ENCODE measurements around the gene DCP1A.

The DCP1A gene

DNA sequence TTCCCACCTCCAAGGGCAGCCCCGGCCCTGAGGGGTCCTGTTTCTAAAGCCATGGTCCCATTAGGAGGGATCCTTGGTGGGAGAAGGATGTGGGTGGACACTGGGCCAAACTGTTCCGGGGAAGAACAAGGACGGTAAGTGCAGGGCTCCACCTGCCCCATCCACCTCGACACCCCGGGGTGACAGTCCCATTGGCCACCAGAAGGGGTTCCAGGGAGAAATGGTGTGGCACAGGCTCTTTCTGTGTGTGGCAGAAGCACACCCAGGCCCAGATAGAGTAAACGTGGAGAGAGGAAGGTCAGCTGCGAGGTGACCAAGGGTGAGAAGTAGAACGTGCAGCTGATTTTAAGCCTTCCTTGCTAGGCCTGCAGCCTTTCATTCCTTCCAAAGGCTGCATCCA lies 103.6 kb downstream of the DCP1A start:
- TF ChIP-seq FOXM1 (IDR thresholded peaks at IDR 0.05; ENCODE audit: borderline replicate concordance, low read depth) = no peak
- TF ChIP-seq EP300 (IDR thresholded peaks at IDR 0.05; ENCODE audit: borderline replicate concordance) = no peak
- no peak for TF ChIP-seq TEAD4 (IDR thresholded peaks at IDR 0.05)
- TF ChIP-seq, protein P1, sequence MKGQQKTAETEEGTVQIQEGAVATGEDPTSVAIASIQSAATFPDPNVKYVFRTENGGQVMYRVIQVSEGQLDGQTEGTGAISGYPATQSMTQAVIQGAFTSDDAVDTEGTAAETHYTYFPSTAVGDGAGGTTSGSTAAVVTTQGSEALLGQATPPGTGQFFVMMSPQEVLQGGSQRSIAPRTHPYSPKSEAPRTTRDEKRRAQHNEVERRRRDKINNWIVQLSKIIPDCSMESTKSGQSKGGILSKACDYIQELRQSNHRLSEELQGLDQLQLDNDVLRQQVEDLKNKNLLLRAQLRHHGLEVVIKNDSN (IDR thresholded peaks at IDR 0.05) = no peak
- no peak for TF ChIP-seq CREB1 (IDR thresholded peaks at IDR 0.05; ENCODE audit: low read depth)
- no peak for TF ChIP-seq CEBPB (IDR thresholded peaks at IDR 0.05)
- no peak for TF ChIP-seq TAF1 (IDR thresholded peaks at IDR 0.05; ENCODE audit: low read depth)
- TF ChIP-seq, protein P2, sequence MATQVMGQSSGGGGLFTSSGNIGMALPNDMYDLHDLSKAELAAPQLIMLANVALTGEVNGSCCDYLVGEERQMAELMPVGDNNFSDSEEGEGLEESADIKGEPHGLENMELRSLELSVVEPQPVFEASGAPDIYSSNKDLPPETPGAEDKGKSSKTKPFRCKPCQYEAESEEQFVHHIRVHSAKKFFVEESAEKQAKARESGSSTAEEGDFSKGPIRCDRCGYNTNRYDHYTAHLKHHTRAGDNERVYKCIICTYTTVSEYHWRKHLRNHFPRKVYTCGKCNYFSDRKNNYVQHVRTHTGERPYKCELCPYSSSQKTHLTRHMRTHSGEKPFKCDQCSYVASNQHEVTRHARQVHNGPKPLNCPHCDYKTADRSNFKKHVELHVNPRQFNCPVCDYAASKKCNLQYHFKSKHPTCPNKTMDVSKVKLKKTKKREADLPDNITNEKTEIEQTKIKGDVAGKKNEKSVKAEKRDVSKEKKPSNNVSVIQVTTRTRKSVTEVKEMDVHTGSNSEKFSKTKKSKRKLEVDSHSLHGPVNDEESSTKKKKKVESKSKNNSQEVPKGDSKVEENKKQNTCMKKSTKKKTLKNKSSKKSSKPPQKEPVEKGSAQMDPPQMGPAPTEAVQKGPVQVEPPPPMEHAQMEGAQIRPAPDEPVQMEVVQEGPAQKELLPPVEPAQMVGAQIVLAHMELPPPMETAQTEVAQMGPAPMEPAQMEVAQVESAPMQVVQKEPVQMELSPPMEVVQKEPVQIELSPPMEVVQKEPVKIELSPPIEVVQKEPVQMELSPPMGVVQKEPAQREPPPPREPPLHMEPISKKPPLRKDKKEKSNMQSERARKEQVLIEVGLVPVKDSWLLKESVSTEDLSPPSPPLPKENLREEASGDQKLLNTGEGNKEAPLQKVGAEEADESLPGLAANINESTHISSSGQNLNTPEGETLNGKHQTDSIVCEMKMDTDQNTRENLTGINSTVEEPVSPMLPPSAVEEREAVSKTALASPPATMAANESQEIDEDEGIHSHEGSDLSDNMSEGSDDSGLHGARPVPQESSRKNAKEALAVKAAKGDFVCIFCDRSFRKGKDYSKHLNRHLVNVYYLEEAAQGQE (IDR thresholded peaks at IDR 0.05; ENCODE audit: low read depth) = no peak
- TF ChIP-seq ZBTB7A (IDR thresholded peaks at IDR 0.05; ENCODE audit: low read depth) = no peak
- no peak for TF ChIP-seq MAX (IDR thresholded peaks at IDR 0.05)
- TF ChIP-seq YY1 (IDR thresholded peaks at IDR 0.05; ENCODE audit: low read depth) = no peak
- TF ChIP-seq RAD21 (IDR thresholded peaks at IDR 0.05; ENCODE audit: low read depth) = no peak
- no peak for TF ChIP-seq NFIC (IDR thresholded peaks at IDR 0.05)
- no peak for TF ChIP-seq EGR1 (IDR thresholded peaks at IDR 0.05)
- TF ChIP-seq TCF12 (IDR thresholded peaks at IDR 0.05; ENCODE audit: low read depth) = no peak

DNA sequence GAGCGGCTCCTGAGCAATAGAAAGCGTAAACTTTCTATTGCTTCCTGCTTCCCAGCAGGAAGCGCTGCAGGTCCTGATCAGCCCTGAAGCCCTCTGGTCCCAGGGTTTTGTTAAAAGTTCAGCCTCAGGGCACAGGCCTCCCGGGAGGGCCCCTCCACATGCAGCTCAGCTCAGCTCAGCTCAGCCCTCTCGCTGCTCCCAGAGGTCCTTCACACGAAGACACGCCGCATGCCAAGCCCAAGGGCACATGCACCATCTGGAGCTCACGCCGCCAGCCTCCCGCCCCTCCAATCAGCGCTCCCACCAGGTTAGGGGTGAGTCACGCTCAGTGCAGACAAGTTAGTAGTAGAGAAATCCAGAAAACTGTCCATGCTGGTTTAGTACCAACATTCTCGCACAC lies 104.2 kb downstream of the DCP1A start:
- TF ChIP-seq NFIC (IDR thresholded peaks at IDR 0.05) (no peak), FOXM1 (IDR thresholded peaks at IDR 0.05; ENCODE audit: borderline replicate concordance, low read depth) (no peak), MAX (IDR thresholded peaks at IDR 0.05) (no peak), RAD21 (IDR thresholded peaks at IDR 0.05; ENCODE audit: low read depth) (no peak)

DNA sequence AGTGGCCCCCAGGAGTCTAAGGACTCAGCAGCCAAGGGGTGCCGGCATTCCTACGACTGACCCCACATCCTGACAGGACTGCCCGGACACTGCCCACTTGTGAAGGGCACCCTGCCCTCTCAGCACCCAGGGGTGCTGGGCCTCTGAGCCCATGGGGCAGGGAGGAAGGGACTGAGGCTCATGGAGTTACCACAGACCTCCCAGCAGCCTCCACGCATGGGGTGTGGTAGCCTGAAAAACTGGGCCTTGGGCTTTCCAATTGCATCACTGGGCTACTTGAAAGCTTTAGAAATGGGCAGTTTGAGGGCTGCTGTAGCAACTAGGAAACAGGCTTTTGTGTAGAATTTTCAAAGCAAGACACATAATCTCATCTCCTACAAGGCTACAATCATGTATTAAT lies 104.7 kb downstream of the DCP1A start:
- TF ChIP-seq MAX (IDR thresholded peaks at IDR 0.05) (no peak), RAD21 (IDR thresholded peaks at IDR 0.05; ENCODE audit: low read depth) (no peak), NFIC (IDR thresholded peaks at IDR 0.05) (no peak), EP300 (IDR thresholded peaks at IDR 0.05; ENCODE audit: borderline replicate concordance) (no peak), TCF12 (IDR thresholded peaks at IDR 0.05; ENCODE audit: low read depth) (no peak), FOXM1 (IDR thresholded peaks at IDR 0.05; ENCODE audit: borderline replicate concordance, low read depth) (no peak)
- TF ChIP-seq, protein P2 (IDR thresholded peaks at IDR 0.05; ENCODE audit: low read depth) = no peak
- TF ChIP-seq, protein P1 (IDR thresholded peaks at IDR 0.05) = no peak

DNA sequence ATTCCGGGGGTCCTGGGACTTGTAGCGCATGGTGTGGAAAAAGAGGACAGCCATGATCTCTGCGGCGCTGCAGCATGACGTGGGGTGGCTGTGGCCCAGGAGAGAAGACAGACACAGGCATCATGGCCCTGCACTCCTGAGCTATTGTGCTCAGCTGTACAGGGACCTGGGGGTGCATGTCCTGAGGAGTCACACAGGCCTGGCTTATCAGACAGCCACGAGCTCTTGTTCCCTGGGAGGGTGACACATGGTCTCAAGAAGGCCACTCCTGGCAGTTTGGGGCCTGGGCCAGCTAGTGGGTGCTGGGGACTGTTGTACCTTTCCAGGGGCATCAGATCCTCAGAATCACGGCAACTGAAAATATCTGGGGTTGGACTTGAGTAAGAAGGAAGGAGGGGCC lies 105.2 kb downstream of the DCP1A start:
- TF ChIP-seq TEAD4 (IDR thresholded peaks at IDR 0.05) = no peak
- TF ChIP-seq EP300 (IDR thresholded peaks at IDR 0.05; ENCODE audit: borderline replicate concordance) = no peak

DNA sequence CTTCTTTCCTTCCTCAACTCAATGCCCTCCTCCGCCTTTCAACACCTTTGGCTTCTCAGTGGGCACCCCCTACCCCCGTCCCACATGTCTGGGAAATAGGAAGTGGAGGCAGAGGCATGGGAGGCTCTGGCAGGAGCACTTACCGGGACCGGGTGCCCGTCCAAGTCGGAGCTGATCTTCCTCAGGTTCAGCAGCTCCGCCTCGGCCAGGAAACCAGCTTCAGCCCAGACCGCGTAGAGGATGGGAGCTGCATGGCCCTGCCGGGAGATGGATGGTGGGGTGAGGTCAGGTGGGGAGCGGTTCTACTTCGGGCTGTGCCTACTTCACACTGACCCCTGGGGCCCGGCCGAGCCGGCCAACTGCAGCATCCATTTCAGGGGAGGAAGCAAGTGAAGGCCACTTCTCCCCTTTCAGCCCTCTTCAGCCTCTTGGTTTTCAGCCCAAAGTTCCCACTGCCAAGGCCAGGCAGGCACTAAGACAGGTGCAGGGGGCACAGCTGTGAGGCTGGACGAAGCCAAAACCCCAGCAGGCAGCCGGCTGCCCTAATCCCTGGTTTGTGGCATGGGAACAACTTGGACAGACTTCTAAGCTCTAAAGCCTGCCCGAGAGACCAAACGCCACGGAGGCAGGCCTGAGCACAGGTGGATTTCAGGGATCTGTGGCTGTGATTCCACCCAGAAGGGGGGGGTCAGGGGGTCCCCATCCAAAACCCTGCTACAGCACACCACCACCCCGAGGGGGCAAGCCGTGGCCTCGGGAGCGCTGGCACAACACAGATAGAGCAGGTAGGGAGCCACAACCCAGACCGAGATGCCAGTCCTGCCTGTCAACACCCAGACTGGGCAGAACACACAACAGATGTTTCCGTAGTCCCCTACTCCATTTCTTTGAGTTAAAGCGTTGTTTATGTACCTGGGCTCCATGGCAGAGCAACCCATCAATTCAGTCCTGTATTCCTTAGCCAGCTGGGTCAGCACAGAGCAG lies 106.1 kb downstream of the DCP1A start:
- TF ChIP-seq ZBTB7A (IDR thresholded peaks at IDR 0.05; ENCODE audit: low read depth) (no peak), CREB1 (IDR thresholded peaks at IDR 0.05; ENCODE audit: low read depth) (no peak), TEAD4 (IDR thresholded peaks at IDR 0.05) (no peak), FOXM1 (IDR thresholded peaks at IDR 0.05; ENCODE audit: borderline replicate concordance, low read depth) (no peak), TCF12 (IDR thresholded peaks at IDR 0.05; ENCODE audit: low read depth) (no peak), NFIC (IDR thresholded peaks at IDR 0.05) (no peak), MAX (IDR thresholded peaks at IDR 0.05) (no peak), TAF1 (IDR thresholded peaks at IDR 0.05; ENCODE audit: low read depth) (no peak), YY1 (IDR thresholded peaks at IDR 0.05; ENCODE audit: low read depth) (no peak)
- TF ChIP-seq, protein P1 (IDR thresholded peaks at IDR 0.05) = no peak

All from Ishikawa (cell line).